Subcutaneous adipose tissue (tissue), 4 donors: ENCODE measurements around the gene SNX21. TPM values are rescaled to one million over a fixed set of nuclear protein-coding genes. Genes with fewer than 3 reads are reported as not detected.

Experiments
- CTCF ChIP-seq: fragments of 450-650 bp; IDR thresholded peaks from one replicate; pipeline ENCODE4 v1.5.1; 2016; ENCODE audit warnings: low read depth, mild to moderate bottlenecking, control low read depth, antibody characterized with exemption, moderate library complexity
- total RNA-seq, 4 donors: library from RNA; depleted of rRNA; stranded (reverse); fragments of >200 nt; gene quantifications; one replicate each; pipeline ENCODE4 v1.1.0, GENCODE V29; 2016

SNX21 gene
- total RNA-seq, 4 donors from 2014 or later = 31.6 to 153 (median 90.8) TPM

GRCh38 chr20:45880988-45881788 lies 47.6 kb downstream of the SNX21 start, which contains the start of gene ZSWIM1:
ZSWIM1 (plus strand) TSS chr20:45881227; CDS start chr20:45882593, 1,366 bp downstream.
- no peak for TF ChIP-seq CTCF

- TF ChIP-seq CTCF = no peak
Measured at GRCh38 chr20:45882469-45883099, 49.0 kb downstream of the SNX21 start.

GRCh38 chr20:45883100-45883469 lies 49.5 kb downstream of the SNX21 start:
- no peak for TF ChIP-seq CTCF

GRCh38 chr20:45886590-45887345 lies 53.2 kb downstream of the SNX21 start:
- TF ChIP-seq CTCF = no peak

GRCh38 chr20:45887346-45887715 lies 53.7 kb downstream of the SNX21 start, which contains the start of gene SPATA25:
SPATA25 (minus strand) TSS chr20:45887622; CDS start chr20:45887590, 32 bp downstream.
- TF ChIP-seq CTCF = no peak

GRCh38 chr20:45888681-45889080 lies 55.1 kb downstream of the SNX21 start:
- TF ChIP-seq CTCF = no peak
